ENCODE results near the gene GLMP.

DNA sequence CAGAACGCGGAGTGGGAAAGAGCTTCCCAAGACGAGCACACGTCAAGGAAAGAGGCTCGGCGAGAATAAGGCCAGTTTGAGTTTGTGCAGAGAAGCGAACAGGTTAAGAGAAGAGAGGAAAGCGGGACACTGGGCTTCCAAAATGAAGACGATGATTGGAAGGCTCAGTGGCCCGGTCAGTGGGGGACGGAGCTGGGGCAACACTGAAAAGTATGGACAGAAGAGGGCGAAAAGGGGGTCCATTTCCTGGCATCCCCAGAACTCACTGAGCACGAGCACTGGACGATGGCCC lies 42.4 kb upstream of the GLMP start:
- no peak for TF ChIP-seq RAD21 (conservative IDR thresholded peaks at IDR 0.05 in 1 of 2, IDR thresholded peaks at IDR 0.05 in 1 of 2)
- no peak for TF ChIP-seq POLR2A (IDR thresholded peaks at IDR 0.05; ENCODE audit: low read length)
- TF ChIP-seq EP300 (IDR thresholded peaks at IDR 0.05), result no peak
- TF ChIP-seq RFX5 (IDR thresholded peaks at IDR 0.05), result no peak
- TF ChIP-seq, protein P1, sequence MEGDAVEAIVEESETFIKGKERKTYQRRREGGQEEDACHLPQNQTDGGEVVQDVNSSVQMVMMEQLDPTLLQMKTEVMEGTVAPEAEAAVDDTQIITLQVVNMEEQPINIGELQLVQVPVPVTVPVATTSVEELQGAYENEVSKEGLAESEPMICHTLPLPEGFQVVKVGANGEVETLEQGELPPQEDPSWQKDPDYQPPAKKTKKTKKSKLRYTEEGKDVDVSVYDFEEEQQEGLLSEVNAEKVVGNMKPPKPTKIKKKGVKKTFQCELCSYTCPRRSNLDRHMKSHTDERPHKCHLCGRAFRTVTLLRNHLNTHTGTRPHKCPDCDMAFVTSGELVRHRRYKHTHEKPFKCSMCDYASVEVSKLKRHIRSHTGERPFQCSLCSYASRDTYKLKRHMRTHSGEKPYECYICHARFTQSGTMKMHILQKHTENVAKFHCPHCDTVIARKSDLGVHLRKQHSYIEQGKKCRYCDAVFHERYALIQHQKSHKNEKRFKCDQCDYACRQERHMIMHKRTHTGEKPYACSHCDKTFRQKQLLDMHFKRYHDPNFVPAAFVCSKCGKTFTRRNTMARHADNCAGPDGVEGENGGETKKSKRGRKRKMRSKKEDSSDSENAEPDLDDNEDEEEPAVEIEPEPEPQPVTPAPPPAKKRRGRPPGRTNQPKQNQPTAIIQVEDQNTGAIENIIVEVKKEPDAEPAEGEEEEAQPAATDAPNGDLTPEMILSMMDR (IDR thresholded peaks at IDR 0.05), result no peak
- TF ChIP-seq, protein P2, sequence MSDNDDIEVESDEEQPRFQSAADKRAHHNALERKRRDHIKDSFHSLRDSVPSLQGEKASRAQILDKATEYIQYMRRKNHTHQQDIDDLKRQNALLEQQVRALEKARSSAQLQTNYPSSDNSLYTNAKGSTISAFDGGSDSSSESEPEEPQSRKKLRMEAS (IDR thresholded peaks at IDR 0.05), result no peak
- TF ChIP-seq, protein P3, sequence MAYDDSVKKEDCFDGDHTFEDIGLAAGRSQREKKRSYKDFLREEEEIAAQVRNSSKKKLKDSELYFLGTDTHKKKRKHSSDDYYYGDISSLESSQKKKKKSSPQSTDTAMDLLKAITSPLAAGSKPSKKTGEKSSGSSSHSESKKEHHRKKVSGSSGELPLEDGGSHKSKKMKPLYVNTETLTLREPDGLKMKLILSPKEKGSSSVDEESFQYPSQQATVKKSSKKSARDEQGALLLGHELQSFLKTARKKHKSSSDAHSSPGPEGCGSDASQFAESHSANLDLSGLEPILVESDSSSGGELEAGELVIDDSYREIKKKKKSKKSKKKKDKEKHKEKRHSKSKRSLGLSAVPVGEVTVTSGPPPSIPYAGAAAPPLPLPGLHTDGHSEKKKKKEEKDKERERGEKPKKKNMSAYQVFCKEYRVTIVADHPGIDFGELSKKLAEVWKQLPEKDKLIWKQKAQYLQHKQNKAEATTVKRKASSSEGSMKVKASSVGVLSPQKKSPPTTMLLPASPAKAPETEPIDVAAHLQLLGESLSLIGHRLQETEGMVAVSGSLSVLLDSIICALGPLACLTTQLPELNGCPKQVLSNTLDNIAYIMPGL (CRISPR knock-in tag; IDR thresholded peaks at IDR 0.05; ENCODE audit: borderline replicate concordance), result no peak
